ENCODE data around the gene CERS2. TPM values are rescaled to one million over a fixed set of nuclear protein-coding genes. Genes with fewer than 3 reads are reported as not detected.

The CERS2 gene
- total RNA-seq, 1 experiment from 2014 or later: 348 TPM

DNA sequence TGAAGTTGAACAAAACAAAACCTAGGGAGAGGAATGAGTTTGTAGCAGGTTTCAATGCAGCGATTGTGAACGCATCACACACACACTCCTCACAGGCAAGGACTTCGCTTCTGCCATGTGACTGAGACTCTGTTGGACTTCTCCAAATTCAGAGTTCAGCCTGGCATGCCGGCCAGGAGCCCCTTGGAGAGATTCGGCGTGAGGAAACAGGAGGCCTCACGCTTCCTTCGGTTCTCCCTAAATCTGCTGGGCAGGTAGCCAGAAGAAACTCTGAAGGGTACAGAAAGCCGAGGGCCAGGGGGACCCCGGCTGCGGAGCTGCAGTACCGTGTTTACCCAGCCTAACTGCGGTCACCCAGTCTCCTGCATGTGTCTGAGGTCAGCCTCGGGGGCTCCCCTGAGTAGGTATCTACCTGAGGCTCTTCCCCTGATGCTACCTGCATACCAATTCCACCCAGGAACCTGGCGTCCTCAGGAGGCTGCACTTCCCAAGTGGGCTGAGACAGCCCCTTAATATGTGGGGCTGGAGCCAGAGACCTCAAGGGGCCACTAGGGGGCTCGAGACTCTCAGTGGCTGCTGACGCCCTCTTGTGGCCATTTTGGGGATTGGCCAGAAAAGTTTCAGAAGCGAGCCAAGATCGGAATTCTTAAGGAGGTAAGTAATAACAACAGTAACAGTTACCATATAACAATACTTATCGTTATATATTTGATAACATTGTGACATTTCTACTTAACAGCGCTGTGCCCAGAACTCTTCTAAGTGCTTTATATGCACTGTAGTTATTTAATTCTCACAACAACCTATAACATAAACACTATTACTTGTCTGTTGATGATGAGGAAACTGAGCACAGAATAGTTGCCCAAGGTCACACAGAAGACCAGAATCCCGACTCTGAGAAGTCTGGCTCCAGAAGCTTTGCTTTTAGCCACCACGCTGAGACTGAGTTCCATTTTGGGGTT lies 4.7 kb upstream of the CERS2 start:
- no TSS peak for BruUV-seq (replicated peaks)
- H3K36me3 ChIP-seq (ENCODE audit: control insufficient read depth, insufficient read depth, low read length): no peaks in the 10 kb centered on the region
- no peaks in the 10 kb centered on the region for H3K9me3 ChIP-seq (ENCODE audit: control insufficient read depth, insufficient read depth, low read depth, low read length)
- CTCF ChIA-PET: interaction anchor here (0.5 to 1.0 kb wide), 3 partner anchors 17 to 211 kb away, joined by 3 to 5 read pairs (median 3); partner anchors contain the start of gene MINDY1
- H3K4me3 ChIP-seq (ENCODE audit: low read depth in 2 of 2, low read length in 2 of 2): peak overlapping the region; percentile 24 to 51
- peak; percentile 46; the same call in 1 of the 2 replicates for TF ChIP-seq POLR2AphosphoS5 (IDR thresholded peaks at IDR 0.05; ENCODE audit: low read depth, low read length)
- no peak for TF ChIP-seq SIN3A (IDR thresholded peaks at IDR 0.05; ENCODE audit: borderline replicate concordance, insufficient read depth, low read depth, low read length)
- peak; percentile 100 for TF ChIP-seq CTCF (IDR thresholded peaks at IDR 0.05)
- POLR2A ChIA-PET: interaction anchor here (0.7 kb wide), 1 partner anchor 27 kb away, joined by 5 read pairs; no protein-coding TSS in a partner anchor
- H3K27ac ChIP-seq (ENCODE audit: low read length): peak overlapping the region; percentile 98
- in situ Hi-C loops (cut with HindIII; ENCODE audit: low pct_unique_long_range_greater_than_20kb, low sequenced_read_pairs): no loop called here
- no peaks in the 10 kb centered on the region for H3K27me3 ChIP-seq (ENCODE audit: control insufficient read depth, insufficient read depth, low read length)
- peak; percentile 66 for ATAC-seq
- peaks cover 55% of the 10 kb centered on the region for H3K4me1 ChIP-seq (ENCODE audit: control insufficient read depth, insufficient read depth, low read length)
- DNase-seq (ENCODE audit: low read depth, low spot score): peak; percentile 84
- intact Hi-C loops (cut with micrococcal nuclease; ENCODE audit: unreplicated experiment): no loop called here

DNA sequence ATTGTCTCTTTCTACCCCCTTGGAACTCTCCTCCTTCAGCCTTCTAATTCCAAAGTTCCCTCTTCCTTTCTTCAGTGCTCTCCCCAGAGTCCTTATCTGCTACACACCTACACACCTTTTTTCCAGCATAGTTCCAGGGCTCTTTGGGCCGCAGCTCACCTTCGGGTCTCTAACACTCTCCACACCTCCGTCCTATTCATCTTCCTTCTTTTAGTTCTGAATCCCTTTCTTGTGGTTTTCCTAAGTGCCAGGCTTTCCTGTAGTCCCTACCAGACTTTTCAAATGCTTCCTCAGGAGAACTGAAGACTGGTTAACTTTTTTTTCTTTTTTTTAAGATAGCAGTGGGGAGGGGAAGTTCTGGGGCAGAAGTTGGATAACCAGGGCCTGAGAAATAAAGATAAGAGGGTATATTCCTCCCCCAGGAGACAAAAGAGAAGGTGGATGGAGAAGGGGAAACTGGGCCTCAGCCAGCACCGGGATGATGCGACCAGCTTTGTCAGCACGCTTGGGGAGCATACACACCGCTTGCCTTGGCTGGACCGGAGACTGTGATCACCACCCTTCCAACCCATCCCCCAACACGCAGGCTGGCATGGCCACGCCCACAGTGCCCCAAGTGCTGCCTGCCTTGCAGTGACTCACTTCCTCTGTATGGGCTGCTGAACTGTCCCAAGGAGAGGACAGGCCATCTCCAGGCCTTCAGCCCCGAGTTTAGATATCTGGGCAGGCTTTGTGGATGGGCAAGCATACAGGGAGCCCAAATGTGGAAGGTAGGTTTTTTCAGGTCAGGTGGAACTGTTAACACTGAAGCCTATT lies 2.5 kb upstream of the CERS2 start:
- ChIA-PET CTCF (interaction anchor here (0.6 to 0.9 kb wide), 3 partner anchors 19 to 188 kb away, joined by 4 read pairs; partner anchors contain the start of gene LYSMD1), POLR2A (interaction anchor here (0.6 to 1.0 kb wide), 3 partner anchors 19 to 613 kb away, joined by 3 to 7 read pairs (median 6); partner anchors contain the start of gene MINDY1)
- in situ Hi-C loops (cut with HindIII; ENCODE audit: low pct_unique_long_range_greater_than_20kb, low sequenced_read_pairs): no loop called here
- peaks cover 64% of the 10 kb centered on the region for H3K4me1 ChIP-seq (ENCODE audit: control insufficient read depth, insufficient read depth, low read length)
- intact Hi-C loops (cut with micrococcal nuclease; ENCODE audit: unreplicated experiment): no loop called here
- no peaks in the 10 kb centered on the region for H3K27me3 ChIP-seq (ENCODE audit: control insufficient read depth, insufficient read depth, low read length)
- TF ChIP-seq SIN3A (IDR thresholded peaks at IDR 0.05; ENCODE audit: borderline replicate concordance, insufficient read depth, low read depth, low read length) (no peak), TCF7L2 (IDR thresholded peaks at IDR 0.05; ENCODE audit: low read depth, low read length) (no peak), CTCF (IDR thresholded peaks at IDR 0.05) (no peak), POLR2AphosphoS5 (IDR thresholded peaks at IDR 0.05; ENCODE audit: low read depth, low read length) (peak; percentile 86; the same call in 1 of the 2 replicates)
- TF ChIP-seq, protein P1, sequence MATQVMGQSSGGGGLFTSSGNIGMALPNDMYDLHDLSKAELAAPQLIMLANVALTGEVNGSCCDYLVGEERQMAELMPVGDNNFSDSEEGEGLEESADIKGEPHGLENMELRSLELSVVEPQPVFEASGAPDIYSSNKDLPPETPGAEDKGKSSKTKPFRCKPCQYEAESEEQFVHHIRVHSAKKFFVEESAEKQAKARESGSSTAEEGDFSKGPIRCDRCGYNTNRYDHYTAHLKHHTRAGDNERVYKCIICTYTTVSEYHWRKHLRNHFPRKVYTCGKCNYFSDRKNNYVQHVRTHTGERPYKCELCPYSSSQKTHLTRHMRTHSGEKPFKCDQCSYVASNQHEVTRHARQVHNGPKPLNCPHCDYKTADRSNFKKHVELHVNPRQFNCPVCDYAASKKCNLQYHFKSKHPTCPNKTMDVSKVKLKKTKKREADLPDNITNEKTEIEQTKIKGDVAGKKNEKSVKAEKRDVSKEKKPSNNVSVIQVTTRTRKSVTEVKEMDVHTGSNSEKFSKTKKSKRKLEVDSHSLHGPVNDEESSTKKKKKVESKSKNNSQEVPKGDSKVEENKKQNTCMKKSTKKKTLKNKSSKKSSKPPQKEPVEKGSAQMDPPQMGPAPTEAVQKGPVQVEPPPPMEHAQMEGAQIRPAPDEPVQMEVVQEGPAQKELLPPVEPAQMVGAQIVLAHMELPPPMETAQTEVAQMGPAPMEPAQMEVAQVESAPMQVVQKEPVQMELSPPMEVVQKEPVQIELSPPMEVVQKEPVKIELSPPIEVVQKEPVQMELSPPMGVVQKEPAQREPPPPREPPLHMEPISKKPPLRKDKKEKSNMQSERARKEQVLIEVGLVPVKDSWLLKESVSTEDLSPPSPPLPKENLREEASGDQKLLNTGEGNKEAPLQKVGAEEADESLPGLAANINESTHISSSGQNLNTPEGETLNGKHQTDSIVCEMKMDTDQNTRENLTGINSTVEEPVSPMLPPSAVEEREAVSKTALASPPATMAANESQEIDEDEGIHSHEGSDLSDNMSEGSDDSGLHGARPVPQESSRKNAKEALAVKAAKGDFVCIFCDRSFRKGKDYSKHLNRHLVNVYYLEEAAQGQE (IDR thresholded peaks at IDR 0.05; ENCODE audit: insufficient read depth in 1 of 2, low read depth in 2 of 2, low read length in 1 of 2): no peak
- H3K27ac ChIP-seq (ENCODE audit: low read length): peak overlapping the region; percentile 98
- DNase-seq (ENCODE audit: low read depth, low spot score): peak; percentile 93
- peak overlapping the region; percentile 12 to 43; a peak in 3 of 4 replicates for H3K4me3 ChIP-seq (ENCODE audit: low read depth in 2 of 2, low read length in 2 of 2)
- no peaks in the 10 kb centered on the region for H3K9me3 ChIP-seq (ENCODE audit: control insufficient read depth, insufficient read depth, low read depth, low read length)
- peak; percentile 77 for ATAC-seq
- H3K36me3 ChIP-seq (ENCODE audit: control insufficient read depth, insufficient read depth, low read length): no peaks in the 10 kb centered on the region; the same call in 1 of the 2 replicates
- no TSS peak for BruUV-seq (replicated peaks)

All from Panc1 (cell line).